ENCODE results near the gene ILRUN.
"Not testable (repeated sequence)": the region's sequence is repeated elsewhere in the genome, so short reads cannot be mapped to it uniquely, and the experiment has no call there.

DNA sequence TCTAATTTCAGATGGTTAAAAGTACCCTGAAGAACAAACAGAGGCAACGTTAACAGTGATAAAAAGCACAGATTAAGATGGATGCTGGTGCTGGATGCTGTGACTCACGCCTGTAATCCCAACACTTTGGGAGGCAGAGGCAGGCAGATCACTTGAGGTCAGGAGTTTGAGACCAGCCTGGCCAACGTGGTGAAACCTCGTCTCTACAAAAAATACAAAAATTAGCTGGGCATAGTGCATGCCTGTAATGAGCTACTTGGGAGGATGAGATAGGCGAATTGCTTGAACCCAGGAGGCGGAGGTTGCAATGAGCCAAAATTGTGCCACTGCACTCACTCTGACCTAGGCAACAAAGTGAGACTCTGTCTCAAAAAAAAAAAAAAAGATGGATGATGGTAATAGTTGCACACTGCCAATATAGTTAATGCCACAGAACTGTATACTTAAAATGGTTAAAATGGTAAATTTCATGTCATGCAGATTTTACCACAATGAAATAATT is 38.5 kb downstream of the ILRUN start:
- not testable (repeated sequence) for TF ChIP-seq CTCF, POLR2A (IDR thresholded peaks at IDR 0.05)

Measured in lower leg skin (tissue), 3 donors.